ENCODE measurements around the gene PGLYRP4.

DNA sequence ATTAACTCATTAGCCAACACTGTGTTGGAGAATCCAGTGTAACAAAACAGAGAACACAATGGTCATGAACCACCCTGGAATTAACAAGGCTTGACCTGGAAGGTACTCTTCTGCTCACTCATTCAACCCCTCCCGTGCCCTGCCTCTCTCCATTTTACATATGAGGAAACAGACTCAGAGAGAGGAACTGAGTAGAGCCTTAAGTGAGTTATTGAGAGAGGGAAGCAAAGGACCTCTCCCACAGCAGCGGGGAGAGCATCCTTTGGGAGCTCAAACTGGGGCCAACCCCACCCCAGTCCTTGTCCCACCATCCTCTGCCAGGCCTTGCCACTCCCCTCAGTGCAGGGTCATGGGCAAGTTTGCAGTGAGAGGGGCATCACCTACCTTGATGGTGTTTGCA, 25.4 kb upstream of the PGLYRP4 start:
- no peak for TF ChIP-seq POLR2A (IDR thresholded peaks at IDR 0.05; ENCODE audit: low read depth, low read length)
- TF ChIP-seq, protein P1, sequence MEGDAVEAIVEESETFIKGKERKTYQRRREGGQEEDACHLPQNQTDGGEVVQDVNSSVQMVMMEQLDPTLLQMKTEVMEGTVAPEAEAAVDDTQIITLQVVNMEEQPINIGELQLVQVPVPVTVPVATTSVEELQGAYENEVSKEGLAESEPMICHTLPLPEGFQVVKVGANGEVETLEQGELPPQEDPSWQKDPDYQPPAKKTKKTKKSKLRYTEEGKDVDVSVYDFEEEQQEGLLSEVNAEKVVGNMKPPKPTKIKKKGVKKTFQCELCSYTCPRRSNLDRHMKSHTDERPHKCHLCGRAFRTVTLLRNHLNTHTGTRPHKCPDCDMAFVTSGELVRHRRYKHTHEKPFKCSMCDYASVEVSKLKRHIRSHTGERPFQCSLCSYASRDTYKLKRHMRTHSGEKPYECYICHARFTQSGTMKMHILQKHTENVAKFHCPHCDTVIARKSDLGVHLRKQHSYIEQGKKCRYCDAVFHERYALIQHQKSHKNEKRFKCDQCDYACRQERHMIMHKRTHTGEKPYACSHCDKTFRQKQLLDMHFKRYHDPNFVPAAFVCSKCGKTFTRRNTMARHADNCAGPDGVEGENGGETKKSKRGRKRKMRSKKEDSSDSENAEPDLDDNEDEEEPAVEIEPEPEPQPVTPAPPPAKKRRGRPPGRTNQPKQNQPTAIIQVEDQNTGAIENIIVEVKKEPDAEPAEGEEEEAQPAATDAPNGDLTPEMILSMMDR (conservative IDR thresholded peaks at IDR 0.05; ENCODE audit: low read depth, low read length), result no peak
- TF ChIP-seq MXI1 (IDR thresholded peaks at IDR 0.05; ENCODE audit: borderline replicate concordance, low read depth, low read length), result no peak
- TF ChIP-seq SMC3 (IDR thresholded peaks at IDR 0.05; ENCODE audit: low read depth, low read length), result no peak
